HG02610 (cell line): ENCODE measurements around the gene ADK.

ENCODE experiments used
- ATAC-seq: cut with Tn5 transposase; IDR thresholded peaks from one replicate; pipeline ENCODE4 v1.9.1; 2021; ENCODE audit warnings: mild to moderate bottlenecking, moderate library complexity; ENCODE audit not compliant: unreplicated experiment

ADK gene

DNA sequence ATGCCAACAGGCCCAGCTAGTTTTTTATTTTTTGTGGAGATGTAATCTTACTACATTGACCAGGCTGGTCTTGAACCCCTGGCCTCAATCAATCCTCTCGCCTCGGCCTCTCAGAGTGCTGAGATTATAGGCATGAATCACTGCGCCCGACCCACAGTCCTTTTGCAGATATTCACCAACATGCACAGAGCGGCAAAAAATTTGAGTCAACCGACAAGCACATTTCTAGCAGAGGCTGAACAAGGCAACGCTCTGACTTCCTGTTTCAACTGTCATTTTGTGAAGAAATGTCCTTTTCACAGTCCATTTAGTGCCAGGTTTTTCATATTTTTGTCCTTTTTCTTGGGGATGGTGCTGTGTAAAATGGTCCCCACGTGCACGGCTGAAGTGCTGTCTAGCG is 604.3 kb downstream of the ADK start:
- no peak for ATAC-seq
